Globus pallidus (tissue), 1 donor: ENCODE data around the gene ZNF45.
"Not testable (repeated sequence)": the region's sequence is repeated elsewhere in the genome, so short reads cannot be mapped to it uniquely, and the experiment has no call there.

ENCODE experiments used
- DNase-seq: peaks from one replicate; pipeline ENCODE4 v3.0.0-alpha.2; 2015; ENCODE audit warnings: low spot score

ZNF45 gene

GRCh38 chr19:43934985-43935708, at the start of gene ZNF45:
Gene ZNF45, minus strand, starts transcription at chr19:43935282. Its CDS starts 13,097 bp downstream, at chr19:43922185.
- DNase-seq, result peak; percentile 95

DNA sequence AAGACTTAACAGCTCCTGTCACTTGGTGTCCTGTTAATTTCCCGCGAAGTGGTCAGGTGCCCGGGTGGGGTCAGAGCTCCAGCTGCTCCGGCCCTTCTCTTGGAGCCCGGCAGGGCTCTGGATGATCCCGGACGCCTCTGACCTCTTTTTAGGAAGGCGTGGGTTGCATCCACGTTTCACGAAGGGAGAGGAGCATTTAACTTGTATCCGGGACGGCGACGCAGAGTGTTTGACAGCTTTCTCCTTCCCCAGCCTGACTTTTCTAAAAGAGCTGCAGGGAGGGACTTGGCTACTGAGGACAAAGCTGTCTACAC, 49.6 kb upstream of the ZNF45 start:
- no peak for DNase-seq

DNA sequence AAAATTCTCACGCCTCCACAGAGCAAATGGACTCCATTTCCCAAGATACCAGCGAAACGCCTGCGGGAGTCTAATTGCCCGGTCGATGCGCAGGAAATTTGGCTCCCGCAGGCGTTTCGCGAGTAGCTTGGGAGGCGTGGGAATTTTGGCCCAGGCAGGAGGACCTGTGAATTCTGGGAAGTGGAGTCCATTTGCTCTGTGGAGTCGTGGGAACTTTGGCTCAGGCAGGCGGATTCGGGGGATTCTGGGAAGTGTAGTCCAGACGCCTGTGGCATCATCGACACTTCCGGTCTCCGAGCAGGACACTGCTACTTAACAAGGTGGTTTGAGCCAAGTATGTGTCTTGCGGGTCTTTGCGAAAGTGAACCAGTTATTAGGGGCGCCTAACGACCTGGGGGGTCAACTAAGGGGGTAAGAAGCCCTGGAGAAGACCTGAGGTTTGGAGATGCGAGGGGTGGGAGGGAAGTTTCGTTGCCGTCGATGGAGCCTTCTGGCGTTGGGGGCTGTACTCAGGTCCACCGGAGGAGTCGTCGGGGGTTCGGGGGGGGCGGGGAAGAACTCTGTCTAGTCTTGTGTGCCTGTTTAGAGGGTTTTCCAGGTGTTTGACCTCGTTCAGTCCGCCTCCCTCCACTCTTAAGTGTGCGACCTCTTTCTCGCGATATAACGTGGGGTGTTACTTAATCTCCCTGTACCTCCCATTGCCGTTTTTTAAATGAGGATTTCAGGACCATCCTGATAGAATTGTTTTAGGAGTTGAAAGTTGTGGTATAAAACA, 49.0 kb upstream of the ZNF45 start, which contains the start of gene ZNF155:
ZNF155 (plus strand) TSS at position 277 of the 775 bp plus-strand sequence. CDS start 4,356 bp downstream, outside the sequence.
- DNase-seq, result peak; percentile 97

- DNase-seq, result no peak
Measured at GRCh38 chr19:43983544-43983911, 48.4 kb upstream of the ZNF45 start.

GRCh38 chr19:43976732-43977131, 41.6 kb upstream of the ZNF45 start:
- DNase-seq, result no peak

GRCh38 chr19:43966079-43966694, 31.1 kb upstream of the ZNF45 start:
- DNase-seq, result no peak

DNA sequence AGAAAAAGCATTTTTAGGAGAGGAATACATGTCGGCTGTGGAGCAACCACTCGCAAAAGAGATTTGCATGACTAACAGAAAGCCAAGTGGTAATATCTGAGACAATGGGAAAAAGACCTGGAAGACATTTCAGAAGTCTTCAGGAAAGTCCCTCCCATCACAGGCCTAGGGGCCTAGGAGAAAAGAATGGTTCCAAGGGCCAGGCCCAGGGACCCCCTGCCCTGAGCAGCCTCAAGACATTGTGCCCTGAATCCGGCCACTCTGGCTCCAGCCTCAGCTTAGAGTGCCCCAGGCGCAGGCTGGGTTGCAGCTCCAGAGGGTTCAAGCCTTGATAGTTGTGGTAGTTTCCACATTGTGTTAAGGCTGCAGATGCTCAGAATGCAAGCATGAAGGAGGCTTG, 25.3 kb upstream of the ZNF45 start:
- DNase-seq, result no peak

GRCh38 chr19:43957891-43958290, 22.8 kb upstream of the ZNF45 start:
- no peak for DNase-seq

GRCh38 chr19:43956827-43957226, 21.7 kb upstream of the ZNF45 start:
- no peak for DNase-seq

GRCh38 chr19:43950834-43951645, 16.0 kb upstream of the ZNF45 start, which contains the start of gene ZNF221:
Gene ZNF221, plus strand, starts transcription at chr19:43951228. Its CDS starts 11,499 bp downstream, at chr19:43962727.
- peak; percentile 92 for DNase-seq

DNA sequence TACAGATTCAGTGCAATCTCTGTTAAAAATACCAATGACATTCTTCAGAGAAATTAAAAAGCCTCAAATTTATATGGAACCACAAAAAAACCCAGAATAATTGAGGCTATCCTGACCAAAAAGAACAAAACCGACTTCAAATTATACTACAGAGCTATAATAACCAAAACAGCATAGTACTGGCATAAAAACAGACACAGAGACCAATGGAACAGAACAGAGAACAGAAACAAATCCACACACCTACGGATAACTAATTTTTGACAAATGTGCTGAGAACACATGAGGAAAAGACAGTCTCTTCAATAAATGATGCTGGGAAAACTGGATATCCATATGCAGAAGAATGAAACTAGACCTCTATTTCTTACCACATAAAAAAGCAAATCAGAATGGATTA, 14.7 kb upstream of the ZNF45 start:
- not testable (repeated sequence) for DNase-seq

DNA sequence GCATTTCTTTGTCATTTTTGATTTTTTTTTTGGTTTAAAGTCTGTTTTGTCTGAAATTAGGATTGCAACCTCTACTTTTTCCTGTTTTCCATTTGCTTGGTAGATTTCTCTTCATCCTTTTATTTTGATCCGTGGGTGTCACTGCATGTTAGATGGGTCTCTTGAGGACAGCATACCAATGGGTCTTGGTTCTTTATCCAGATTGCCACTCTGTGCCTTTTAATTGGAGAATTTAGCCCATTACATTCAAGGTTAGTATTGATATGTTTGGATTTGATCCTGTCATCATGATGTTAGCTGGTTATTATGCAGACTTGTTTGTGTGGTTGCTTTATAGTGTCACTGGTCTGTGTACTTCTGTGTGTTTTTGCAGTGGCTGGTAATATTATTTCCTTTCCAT, 12.3 kb upstream of the ZNF45 start:
- DNase-seq, result not testable (repeated sequence)

DNA sequence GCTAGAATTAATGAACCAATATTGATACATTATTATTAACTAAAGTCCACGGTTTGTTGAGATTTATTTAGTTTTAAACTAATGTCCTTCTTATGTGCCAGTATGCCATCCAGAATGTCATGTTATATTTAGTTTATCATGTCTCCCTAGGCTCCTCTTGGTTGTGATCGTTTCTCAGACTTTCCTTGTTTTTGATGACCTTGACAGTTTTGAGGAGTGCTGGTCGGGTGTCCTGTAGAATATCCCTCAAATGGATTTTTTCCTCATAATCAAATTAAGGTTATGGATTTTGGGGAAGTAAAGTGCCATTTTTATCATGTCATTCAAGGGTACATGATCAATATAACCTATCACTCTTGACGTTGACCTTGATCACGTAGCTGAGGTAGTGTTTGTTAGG, 6.1 kb upstream of the ZNF45 start:
- no peak for DNase-seq

- DNase-seq, result no peak
Measured at GRCh38 chr19:43940719-43941118, 5.6 kb upstream of the ZNF45 start.

GRCh38 chr19:43939557-43940260, 4.6 kb upstream of the ZNF45 start:
- DNase-seq, result no peak

- DNase-seq, result no peak
Measured at GRCh38 chr19:43936188-43936587, 1.1 kb upstream of the ZNF45 start.

DNA sequence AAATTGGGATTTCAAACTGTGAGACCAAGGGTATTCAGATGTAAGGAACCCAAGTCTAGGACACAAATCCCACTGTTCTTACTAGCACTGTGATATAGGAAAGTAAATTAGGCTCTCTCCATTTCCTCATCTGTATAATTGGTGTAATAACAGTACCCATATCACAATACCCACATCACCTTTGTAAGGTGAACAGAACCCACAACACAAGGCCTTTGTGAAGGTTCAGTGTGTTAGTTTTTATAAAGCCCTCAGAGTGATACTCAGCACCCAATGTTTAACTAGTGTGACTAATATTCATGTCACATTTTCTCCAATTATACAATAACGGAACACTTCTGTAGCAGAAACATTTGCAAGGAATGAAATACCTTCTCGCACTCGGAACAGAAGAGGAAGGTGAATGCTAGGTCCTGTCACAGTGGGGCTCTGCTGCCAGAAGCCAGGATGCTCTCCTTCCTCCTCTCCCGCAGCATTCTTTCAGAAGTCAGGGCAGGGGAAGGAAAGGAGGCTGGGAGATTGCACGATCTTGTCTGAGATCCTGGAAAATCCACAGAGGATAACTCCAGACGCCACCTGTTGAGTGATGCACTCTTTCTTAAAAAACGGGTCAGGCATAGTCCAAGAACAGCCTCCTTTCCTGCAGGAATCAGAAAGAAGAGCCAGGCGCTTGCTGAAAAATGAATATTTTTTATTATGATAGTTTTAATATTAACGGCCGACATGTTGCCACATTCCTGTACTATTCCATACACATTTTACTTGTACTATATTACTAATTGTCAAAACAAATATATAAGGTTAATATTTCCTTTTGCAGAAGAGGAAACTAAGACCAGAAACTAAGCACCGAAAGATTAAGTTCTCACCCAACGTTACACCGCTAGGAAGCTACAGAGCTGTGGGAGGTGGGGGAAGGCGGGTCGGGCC, 762 bp downstream of the ZNF45 start:
- no peak for DNase-seq

DNA sequence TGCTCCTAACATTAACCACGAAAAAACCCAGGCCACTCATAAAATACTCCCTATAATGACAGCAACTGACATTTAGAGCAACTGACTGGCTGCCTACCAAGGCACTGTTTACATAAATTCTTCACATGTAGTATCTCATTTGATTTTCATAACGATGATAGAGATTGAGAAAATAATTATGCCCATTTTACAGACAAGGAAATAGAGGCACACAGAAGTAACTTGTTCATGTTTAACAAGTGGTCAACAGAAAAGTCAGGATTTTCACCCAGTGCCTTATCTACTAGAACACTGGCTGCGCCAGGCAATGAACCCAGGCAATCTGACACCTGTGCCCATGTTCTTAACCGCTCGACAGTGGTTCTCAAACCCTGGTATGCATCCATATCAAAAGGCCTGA, 6.3 kb downstream of the ZNF45 start:
- no peak for DNase-seq

DNA sequence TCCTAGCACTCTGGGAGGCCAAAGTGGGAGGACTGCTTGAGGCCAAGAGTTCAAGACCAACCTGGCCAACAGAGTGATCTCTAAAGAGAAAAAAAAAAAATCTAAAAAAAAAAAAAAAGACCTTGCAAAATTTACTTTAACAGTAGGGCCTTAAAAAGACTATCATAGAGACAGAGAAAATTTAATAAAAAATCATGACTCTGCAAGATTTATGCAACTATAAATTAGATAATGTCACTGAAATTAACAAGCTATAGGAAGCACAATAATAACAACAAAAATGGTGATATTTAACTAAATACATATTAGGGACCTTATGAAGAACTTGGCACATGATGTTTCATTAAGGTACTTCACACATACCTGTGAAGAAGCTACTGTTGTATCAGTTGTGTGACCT, 11.2 kb downstream of the ZNF45 start:
- no peak for DNase-seq

DNA sequence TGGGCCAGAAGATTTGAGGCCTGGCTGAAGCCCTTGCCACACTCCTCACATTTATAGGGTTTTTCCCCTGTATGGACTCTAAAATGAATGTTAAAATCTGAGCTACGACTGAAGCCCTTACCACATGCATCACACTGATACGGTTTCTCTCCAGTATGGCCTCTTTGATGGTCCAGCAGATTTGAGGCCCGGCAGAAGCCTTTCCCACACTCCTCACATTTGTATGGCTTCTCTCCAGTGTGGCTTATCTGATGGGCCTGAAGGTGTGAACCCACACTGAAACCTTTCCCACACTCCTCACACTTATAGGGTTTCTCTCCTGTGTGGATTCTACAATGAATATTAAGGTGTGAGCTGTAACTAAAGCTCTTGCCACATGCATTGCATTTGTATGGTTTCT, 21.0 kb downstream of the ZNF45 start:
- DNase-seq, result no peak
